K562 (cell line): ENCODE results near the gene MAST3. TPM values are rescaled to one million over a fixed set of nuclear protein-coding genes. Genes with fewer than 3 reads are reported as not detected.

Experiments
- EP400 ChIP-seq: fragments of 450-650 bp; IDR thresholded peaks from 2 replicates; pipeline ENCODE4 v1.6.1; 2017; ENCODE audit warnings: antibody characterized with exemption, mild to moderate bottlenecking, moderate library complexity
- JUND ChIP-seq, 2 experiments: IDR thresholded peaks; 2 replicates in 1 of 2; 3 replicates in 1 of 2; pipeline ENCODE4 v1.6.1; 2011; ENCODE audit warnings: borderline replicate concordance in 2 of 2, low read depth in 2 of 2, low read length in 2 of 2, improper control_type of control experiment in 1 of 2, missing biosample characterization in 1 of 2, missing genetic modification characterization in 1 of 2, missing genetic modification reagents in 1 of 2
- LARP7 ChIP-seq: fragments of 450-650 bp; IDR thresholded peaks from 2 replicates; pipeline ENCODE4 v1.6.1; 2016
- MAFK ChIP-seq: IDR thresholded peaks from 2 replicates; pipeline ENCODE4 v1.6.1; 2011; ENCODE audit warnings: low read length, improper control_type of control experiment
- NCOA2 ChIP-seq, 2 experiments: fragments of 450-650 bp; IDR thresholded peaks; 2 replicates each; pipeline ENCODE4 v1.6.1; 2018; ENCODE audit warnings: mild to moderate bottlenecking in 2 of 2, moderate library complexity in 1 of 2; ENCODE audit not compliant: partially characterized antibody in 2 of 2
- OTX1 ChIP-seq: fragments of 450-650 bp; formaldehyde crosslinking; IDR thresholded peaks from 2 replicates; pipeline ENCODE4 v1.4.0; 2022; ENCODE audit warnings: mild to moderate bottlenecking
- PURB ChIP-seq: sonication (generic); formaldehyde crosslinking; IDR thresholded peaks from 2 replicates; pipeline ENCODE4 v1.9.0; 2021; ENCODE audit warnings: low read depth, mild to moderate bottlenecking, missing genetic modification reagents
- RAD51 ChIP-seq: fragments of 450-650 bp; IDR thresholded peaks from 2 replicates; pipeline ENCODE4 v1.7.1; 2016; ENCODE audit warnings: low read depth, mild to moderate bottlenecking, borderline replicate concordance
- TARDBP ChIP-seq: fragments of 450-650 bp; IDR thresholded peaks from 2 replicates; pipeline ENCODE4 v1.6.1; 2016
- TBL1XR1 ChIP-seq, 2 experiments: IDR thresholded peaks; 2 replicates each; pipeline ENCODE4 v1.6.1; 2012; ENCODE audit warnings: improper control_type of control experiment in 2 of 2, low read length in 2 of 2, mild to moderate bottlenecking in 1 of 2
- WHSC1 ChIP-seq: IDR thresholded peaks from one replicate; pipeline ENCODE4 v1.6.1; 2012; ENCODE audit warnings: low read length, control low read depth, inconsistent platforms
- YY1 ChIP-seq, 3 experiments: IDR thresholded peaks; 2 replicates each; pipeline ENCODE4 v1.6.1; 2011; ENCODE audit warnings: low read length in 2 of 3, mild to moderate bottlenecking in 2 of 3, moderate library complexity in 2 of 3, borderline replicate concordance in 1 of 3, control low read depth in 1 of 3, low read depth in 1 of 3; ENCODE audit not compliant: insufficient read depth in 3 of 3, insufficient replicate concordance in 2 of 3, control insufficient read depth in 1 of 3, insufficient read length in 1 of 3; ENCODE audit errors: extremely low read depth in 1 of 3
- ZKSCAN1 ChIP-seq: fragments of 150-350 bp; IDR thresholded peaks from 2 replicates; pipeline ENCODE4 v1.6.1; 2016; ENCODE audit warnings: low read depth, low read length
- polyA plus RNA-seq, 8 experiments: library from polyadenylated mRNA; depleted of rRNA in 4 of 8; stranded (reverse) in 5 of 8; unstranded in 3 of 8; fragments of >200 nt; fragmentation: Nextera tagmentation in 2 of 8; fragmentation: Illumina TruSeq in 1 of 8; extraction: Ambion mirVana in 2 of 8; extraction: Trizol in 1 of 8; gene quantifications; 2 replicates each; pipeline versions ENCODE4 v1.2.1 to v1.2.3, GENCODE V29; 2011 to 2014; ENCODE audit warnings: inconsistent platforms in 1 of 8, missing spikeins in 1 of 8
- total RNA-seq, 7 experiments: library from RNA; depleted of rRNA in 6 of 7; stranded (reverse); fragments of >200 nt in 6 of 7; fragmentation: Illumina TruSeq in 2 of 7; extraction: Trizol in 2 of 7; gene quantifications; 2 replicates each; pipeline versions ENCODE4 v1.2.1 to v1.2.3, GENCODE V29; 2011 to 2021; ENCODE audit warnings: low replicate concordance in 1 of 7
- TF ChIP-seq, protein P1 (sequence below), 3 experiments: IDR thresholded peaks in 2 of 3; conservative IDR thresholded peaks in 1 of 3; 2 replicates each; pipeline ENCODE4 v1.5.1; 2011 to 2012; ENCODE audit warnings: low read length in 3 of 3, mild to moderate bottlenecking in 3 of 3, control low read depth in 2 of 3, improper control_type of control experiment in 1 of 3, inconsistent platforms in 1 of 3, low read depth in 1 of 3, mixed read lengths in 1 of 3, moderate library complexity in 1 of 3; ENCODE audit not compliant: insufficient read depth in 2 of 3
- TF ChIP-seq, protein P2 (sequence below): conservative IDR thresholded peaks from 2 replicates; pipeline ENCODE4 v1.6.1; 2011; ENCODE audit warnings: low read depth, mild to moderate bottlenecking, low read length; ENCODE audit not compliant: control insufficient read depth
- TF ChIP-seq, protein P3 (sequence below): IDR thresholded peaks from 2 replicates; pipeline ENCODE4 v1.6.1; 2012; ENCODE audit warnings: low read depth, low read length, improper control_type of control experiment, borderline replicate concordance
- TF ChIP-seq, protein P4 (sequence below): sonication (generic); formaldehyde crosslinking; IDR thresholded peaks from 2 replicates; pipeline ENCODE4 v1.8.1; 2023; ENCODE audit warnings: mild to moderate bottlenecking, missing genetic modification reagents
- TF ChIP-seq, protein P5 (sequence below), 2 experiments: fragments of 450-650 bp in 1 of 2; sonication (generic) in 1 of 2; formaldehyde crosslinking in 1 of 2; IDR thresholded peaks in 1 of 2; conservative IDR thresholded peaks in 1 of 2; 2 replicates each; pipeline versions ENCODE4 v1.6.1 to v1.8.1; 2016 to 2023; ENCODE audit warnings: mild to moderate bottlenecking in 2 of 2, moderate library complexity in 2 of 2, inconsistent platforms in 1 of 2, missing genetic modification reagents in 1 of 2

Gene MAST3
- total and polyA plus RNA-seq, 9 of the 15 experiments (the other 6 are each of a cell fraction or from before 2014, with no cell fraction given) = 0.94 to 9.9 (median 2.4) TPM

DNA sequence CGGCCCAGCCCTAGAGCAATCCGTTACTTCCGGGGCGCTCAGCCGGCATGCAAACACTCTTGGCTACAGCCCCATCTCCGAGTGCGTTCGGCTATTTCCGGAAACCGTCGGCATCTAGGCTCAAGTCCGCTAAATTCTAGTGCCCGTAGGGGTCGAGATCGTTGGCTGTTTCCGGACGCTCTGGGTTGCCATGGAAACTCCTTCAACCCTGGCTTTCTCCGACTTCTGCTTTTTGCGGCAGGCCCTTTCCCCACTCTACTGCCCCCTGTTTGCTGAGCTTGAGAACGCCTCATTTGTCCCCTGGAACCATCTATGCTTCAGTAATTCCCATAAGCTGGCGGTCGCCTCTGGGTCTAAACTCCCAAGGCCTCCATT is 54.9 kb downstream of the MAST3 start (continued):
- TF ChIP-seq ZKSCAN1 (no peak; the same call in 1 of the 2 replicates), YY1 (IDR thresholded peaks at IDR 0.05; ENCODE audit: borderline replicate concordance in 1 of 3, control insufficient read depth in 1 of 3, extremely low read depth in 1 of 3, insufficient read depth in 3 of 3, insufficient read length in 1 of 3, insufficient replicate concordance in 2 of 3, low read depth in 1 of 3, low read length in 2 of 3) (peak in 1 of 3 experiments; percentile 32), EP400 (peak; percentile 58; the same call in 1 of the 2 replicates), TBL1XR1 (IDR thresholded peaks at IDR 0.05; ENCODE audit: low read length in 2 of 2) (0 out of 4 replicates have a peak, but pooled peaks of 1 of the 2 experiments have one; percentile 23), NCOA2 (IDR thresholded peaks at IDR 0.05; ENCODE audit: partially characterized antibody in 2 of 2) (no peak), JUND (IDR thresholded peaks at IDR 0.05; ENCODE audit: borderline replicate concordance, low read depth, low read length) (peak; percentile 61), JUND (tag; IDR thresholded peaks at IDR 0.05; ENCODE audit: borderline replicate concordance, low read depth, low read length) (no peak), LARP7 (no peak), WHSC1 (no peak), TARDBP (0 out of 2 replicates have a peak, but pooled peaks have one; percentile 50), MAFK (peak; percentile 21; the same call in 1 of the 2 replicates), PURB (CRISPR knock-in tag) (no peak), OTX1 (CRISPR knock-in tag) (peak; percentile 34; the same call in 1 of the 2 replicates), RAD51 (peak; percentile 24; the same call in 1 of the 2 replicates)
- TF ChIP-seq, protein P1, sequence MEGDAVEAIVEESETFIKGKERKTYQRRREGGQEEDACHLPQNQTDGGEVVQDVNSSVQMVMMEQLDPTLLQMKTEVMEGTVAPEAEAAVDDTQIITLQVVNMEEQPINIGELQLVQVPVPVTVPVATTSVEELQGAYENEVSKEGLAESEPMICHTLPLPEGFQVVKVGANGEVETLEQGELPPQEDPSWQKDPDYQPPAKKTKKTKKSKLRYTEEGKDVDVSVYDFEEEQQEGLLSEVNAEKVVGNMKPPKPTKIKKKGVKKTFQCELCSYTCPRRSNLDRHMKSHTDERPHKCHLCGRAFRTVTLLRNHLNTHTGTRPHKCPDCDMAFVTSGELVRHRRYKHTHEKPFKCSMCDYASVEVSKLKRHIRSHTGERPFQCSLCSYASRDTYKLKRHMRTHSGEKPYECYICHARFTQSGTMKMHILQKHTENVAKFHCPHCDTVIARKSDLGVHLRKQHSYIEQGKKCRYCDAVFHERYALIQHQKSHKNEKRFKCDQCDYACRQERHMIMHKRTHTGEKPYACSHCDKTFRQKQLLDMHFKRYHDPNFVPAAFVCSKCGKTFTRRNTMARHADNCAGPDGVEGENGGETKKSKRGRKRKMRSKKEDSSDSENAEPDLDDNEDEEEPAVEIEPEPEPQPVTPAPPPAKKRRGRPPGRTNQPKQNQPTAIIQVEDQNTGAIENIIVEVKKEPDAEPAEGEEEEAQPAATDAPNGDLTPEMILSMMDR (IDR thresholded peaks at IDR 0.05 in 2 of 3, conservative IDR thresholded peaks at IDR 0.05 in 1 of 3; ENCODE audit: insufficient read depth in 2 of 3, low read depth in 1 of 3, low read length in 3 of 3) = peak; percentile 74 to 92 (median 86)
- TF ChIP-seq, protein P2, sequence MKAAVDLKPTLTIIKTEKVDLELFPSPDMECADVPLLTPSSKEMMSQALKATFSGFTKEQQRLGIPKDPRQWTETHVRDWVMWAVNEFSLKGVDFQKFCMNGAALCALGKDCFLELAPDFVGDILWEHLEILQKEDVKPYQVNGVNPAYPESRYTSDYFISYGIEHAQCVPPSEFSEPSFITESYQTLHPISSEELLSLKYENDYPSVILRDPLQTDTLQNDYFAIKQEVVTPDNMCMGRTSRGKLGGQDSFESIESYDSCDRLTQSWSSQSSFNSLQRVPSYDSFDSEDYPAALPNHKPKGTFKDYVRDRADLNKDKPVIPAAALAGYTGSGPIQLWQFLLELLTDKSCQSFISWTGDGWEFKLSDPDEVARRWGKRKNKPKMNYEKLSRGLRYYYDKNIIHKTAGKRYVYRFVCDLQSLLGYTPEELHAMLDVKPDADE = 0 out of 2 replicates have a peak, but pooled peaks have one; percentile 11
- TF ChIP-seq, protein P3, sequence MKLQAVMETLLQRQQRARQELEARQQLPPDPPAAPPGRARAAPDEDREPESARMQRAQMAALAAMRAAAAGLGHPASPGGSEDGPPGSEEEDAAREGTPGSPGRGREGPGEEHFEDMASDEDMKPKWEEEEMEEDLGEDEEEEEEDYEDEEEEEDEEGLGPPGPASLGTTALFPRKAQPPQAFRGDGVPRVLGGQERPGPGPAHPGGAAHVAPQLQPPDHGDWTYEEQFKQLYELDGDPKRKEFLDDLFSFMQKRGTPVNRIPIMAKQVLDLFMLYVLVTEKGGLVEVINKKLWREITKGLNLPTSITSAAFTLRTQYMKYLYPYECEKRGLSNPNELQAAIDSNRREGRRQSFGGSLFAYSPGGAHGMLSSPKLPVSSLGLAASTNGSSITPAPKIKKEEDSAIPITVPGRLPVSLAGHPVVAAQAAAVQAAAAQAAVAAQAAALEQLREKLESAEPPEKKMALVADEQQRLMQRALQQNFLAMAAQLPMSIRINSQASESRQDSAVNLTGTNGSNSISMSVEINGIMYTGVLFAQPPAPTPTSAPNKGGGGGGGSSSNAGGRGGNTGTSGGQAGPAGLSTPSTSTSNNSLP = no peak
- TF ChIP-seq, protein P4, sequence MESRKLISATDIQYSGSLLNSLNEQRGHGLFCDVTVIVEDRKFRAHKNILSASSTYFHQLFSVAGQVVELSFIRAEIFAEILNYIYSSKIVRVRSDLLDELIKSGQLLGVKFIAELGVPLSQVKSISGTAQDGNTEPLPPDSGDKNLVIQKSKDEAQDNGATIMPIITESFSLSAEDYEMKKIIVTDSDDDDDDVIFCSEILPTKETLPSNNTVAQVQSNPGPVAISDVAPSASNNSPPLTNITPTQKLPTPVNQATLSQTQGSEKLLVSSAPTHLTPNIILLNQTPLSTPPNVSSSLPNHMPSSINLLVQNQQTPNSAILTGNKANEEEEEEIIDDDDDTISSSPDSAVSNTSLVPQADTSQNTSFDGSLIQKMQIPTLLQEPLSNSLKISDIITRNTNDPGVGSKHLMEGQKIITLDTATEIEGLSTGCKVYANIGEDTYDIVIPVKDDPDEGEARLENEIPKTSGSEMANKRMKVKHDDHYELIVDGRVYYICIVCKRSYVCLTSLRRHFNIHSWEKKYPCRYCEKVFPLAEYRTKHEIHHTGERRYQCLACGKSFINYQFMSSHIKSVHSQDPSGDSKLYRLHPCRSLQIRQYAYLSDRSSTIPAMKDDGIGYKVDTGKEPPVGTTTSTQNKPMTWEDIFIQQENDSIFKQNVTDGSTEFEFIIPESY (CRISPR knock-in tag) = peak; percentile 56; the same call in 1 of the 2 replicates
- TF ChIP-seq, protein P5, sequence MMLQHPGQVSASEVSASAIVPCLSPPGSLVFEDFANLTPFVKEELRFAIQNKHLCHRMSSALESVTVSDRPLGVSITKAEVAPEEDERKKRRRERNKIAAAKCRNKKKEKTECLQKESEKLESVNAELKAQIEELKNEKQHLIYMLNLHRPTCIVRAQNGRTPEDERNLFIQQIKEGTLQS (IDR thresholded peaks at IDR 0.05) = no peak
- TF ChIP-seq, protein P5 (CRISPR knock-in tag; conservative IDR thresholded peaks at IDR 0.05) = 0 out of 2 replicates have a peak, but pooled peaks have one; percentile 59
